Peyer's patch (tissue), 4 donors: ENCODE measurements around the gene NMUR2.

Source experiments
- POLR2A ChIP-seq, 2 donors: fragments of 450-650 bp; IDR thresholded peaks; one replicate each; pipeline ENCODE4 v1.5.1; 2017; ENCODE audit warnings: antibody characterized with exemption in 2 of 2, mild to moderate bottlenecking in 2 of 2, moderate library complexity in 2 of 2
- TF ChIP-seq, protein P1 (sequence below), 6 experiments: fragments of 450-650 bp in 4 of 6; fragments of 200-600 bp in 2 of 6; sonication (generic) in 1 of 6; IDR thresholded peaks; one replicate each; pipeline ENCODE4 v1.5.1; 2017 to 2019; ENCODE audit warnings: antibody characterized with exemption in 6 of 6, mild to moderate bottlenecking in 3 of 6, moderate library complexity in 1 of 6

DNA sequence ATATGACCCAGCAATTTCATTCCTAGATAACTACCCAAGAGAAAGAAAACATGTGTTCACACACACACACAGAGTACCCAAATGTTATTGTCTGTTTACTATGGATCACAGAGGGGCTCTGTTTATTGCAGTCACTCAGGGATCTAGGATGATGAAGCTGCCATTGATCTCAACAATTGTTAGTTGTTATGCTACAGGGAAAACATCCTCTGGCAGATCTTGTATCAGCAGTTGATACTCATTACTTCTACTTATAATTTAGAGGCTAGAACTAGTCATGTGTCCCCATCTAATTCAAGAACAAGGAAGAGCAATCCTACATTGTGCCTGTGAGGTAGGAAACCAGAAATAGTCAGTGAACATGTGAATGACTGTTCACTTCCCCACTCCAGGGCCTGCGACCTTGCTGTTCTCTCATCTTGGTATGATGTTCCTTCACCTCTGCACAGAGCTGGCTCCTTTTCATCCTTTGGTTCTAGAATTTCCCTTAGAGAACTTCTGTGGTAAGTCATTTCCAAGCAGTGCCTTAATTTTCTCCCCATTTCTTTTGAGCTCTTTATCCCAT, 30.3 kb downstream of the NMUR2 start:
- TF ChIP-seq, protein P1, sequence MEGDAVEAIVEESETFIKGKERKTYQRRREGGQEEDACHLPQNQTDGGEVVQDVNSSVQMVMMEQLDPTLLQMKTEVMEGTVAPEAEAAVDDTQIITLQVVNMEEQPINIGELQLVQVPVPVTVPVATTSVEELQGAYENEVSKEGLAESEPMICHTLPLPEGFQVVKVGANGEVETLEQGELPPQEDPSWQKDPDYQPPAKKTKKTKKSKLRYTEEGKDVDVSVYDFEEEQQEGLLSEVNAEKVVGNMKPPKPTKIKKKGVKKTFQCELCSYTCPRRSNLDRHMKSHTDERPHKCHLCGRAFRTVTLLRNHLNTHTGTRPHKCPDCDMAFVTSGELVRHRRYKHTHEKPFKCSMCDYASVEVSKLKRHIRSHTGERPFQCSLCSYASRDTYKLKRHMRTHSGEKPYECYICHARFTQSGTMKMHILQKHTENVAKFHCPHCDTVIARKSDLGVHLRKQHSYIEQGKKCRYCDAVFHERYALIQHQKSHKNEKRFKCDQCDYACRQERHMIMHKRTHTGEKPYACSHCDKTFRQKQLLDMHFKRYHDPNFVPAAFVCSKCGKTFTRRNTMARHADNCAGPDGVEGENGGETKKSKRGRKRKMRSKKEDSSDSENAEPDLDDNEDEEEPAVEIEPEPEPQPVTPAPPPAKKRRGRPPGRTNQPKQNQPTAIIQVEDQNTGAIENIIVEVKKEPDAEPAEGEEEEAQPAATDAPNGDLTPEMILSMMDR (IDR thresholded peaks at IDR 0.05), result no peak
- no peak for TF ChIP-seq POLR2A (IDR thresholded peaks at IDR 0.05)
